ENCODE results near the gene SPTLC1.

Gene SPTLC1

GRCh38 chr9:92071634-92072033 is 43.6 kb downstream of the SPTLC1 start:
- TF ChIP-seq, protein P1, sequence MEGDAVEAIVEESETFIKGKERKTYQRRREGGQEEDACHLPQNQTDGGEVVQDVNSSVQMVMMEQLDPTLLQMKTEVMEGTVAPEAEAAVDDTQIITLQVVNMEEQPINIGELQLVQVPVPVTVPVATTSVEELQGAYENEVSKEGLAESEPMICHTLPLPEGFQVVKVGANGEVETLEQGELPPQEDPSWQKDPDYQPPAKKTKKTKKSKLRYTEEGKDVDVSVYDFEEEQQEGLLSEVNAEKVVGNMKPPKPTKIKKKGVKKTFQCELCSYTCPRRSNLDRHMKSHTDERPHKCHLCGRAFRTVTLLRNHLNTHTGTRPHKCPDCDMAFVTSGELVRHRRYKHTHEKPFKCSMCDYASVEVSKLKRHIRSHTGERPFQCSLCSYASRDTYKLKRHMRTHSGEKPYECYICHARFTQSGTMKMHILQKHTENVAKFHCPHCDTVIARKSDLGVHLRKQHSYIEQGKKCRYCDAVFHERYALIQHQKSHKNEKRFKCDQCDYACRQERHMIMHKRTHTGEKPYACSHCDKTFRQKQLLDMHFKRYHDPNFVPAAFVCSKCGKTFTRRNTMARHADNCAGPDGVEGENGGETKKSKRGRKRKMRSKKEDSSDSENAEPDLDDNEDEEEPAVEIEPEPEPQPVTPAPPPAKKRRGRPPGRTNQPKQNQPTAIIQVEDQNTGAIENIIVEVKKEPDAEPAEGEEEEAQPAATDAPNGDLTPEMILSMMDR (IDR thresholded peaks at IDR 0.05; ENCODE audit: insufficient read depth, low read length, poor library complexity, severe bottlenecking) = no peak
- no peak for DNase-seq (ENCODE audit: extremely low read depth, insufficient read length)
- Histone ChIP-seq H3K4me3 (replicated peaks; ENCODE audit: low read depth, low read length) (no peak overlapping the region), H3K27me3 (replicated peaks; ENCODE audit: control insufficient read depth, insufficient read depth, low read length) (no peaks in the 10 kb centered on the region), H3K36me3 (ENCODE audit: control insufficient read depth, insufficient read depth, low read length) (peaks cover 17% of the 10 kb centered on the region)

- no peak overlapping the region for H3K4me3 ChIP-seq (replicated peaks; ENCODE audit: low read depth, low read length)
- DNase-seq (ENCODE audit: extremely low read depth, insufficient read length) = no peak
- H3K27me3 ChIP-seq (replicated peaks; ENCODE audit: control insufficient read depth, insufficient read depth, low read length) = no peaks in the 10 kb centered on the region
- peaks cover 11% of the 10 kb centered on the region for H3K36me3 ChIP-seq (ENCODE audit: control insufficient read depth, insufficient read depth, low read length)
- TF ChIP-seq, protein P1 (IDR thresholded peaks at IDR 0.05; ENCODE audit: insufficient read depth, low read length, poor library complexity, severe bottlenecking) = no peak
Observed at GRCh38 chr9:92066168-92066567, 49.0 kb downstream of the SPTLC1 start.

- no peak for DNase-seq (ENCODE audit: extremely low read depth, insufficient read length)
- Histone ChIP-seq H3K36me3 (ENCODE audit: control insufficient read depth, insufficient read depth, low read length) (peaks cover 12% of the 10 kb centered on the region), H3K27me3 (replicated peaks; ENCODE audit: control insufficient read depth, insufficient read depth, low read length) (no peaks in the 10 kb centered on the region), H3K4me3 (replicated peaks; ENCODE audit: low read depth, low read length) (no peak overlapping the region)
- TF ChIP-seq, protein P1 (IDR thresholded peaks at IDR 0.05; ENCODE audit: insufficient read depth, low read length, poor library complexity, severe bottlenecking) = no peak
Observed at GRCh38 chr9:92064711-92065110, 50.5 kb downstream of the SPTLC1 start.

GRCh38 chr9:92061184-92061583 is 54.0 kb downstream of the SPTLC1 start:
- TF ChIP-seq, protein P1 (IDR thresholded peaks at IDR 0.05; ENCODE audit: insufficient read depth, low read length, poor library complexity, severe bottlenecking) = no peak
- DNase-seq (ENCODE audit: extremely low read depth, insufficient read length) = no peak
- Histone ChIP-seq H3K27me3 (replicated peaks; ENCODE audit: control insufficient read depth, insufficient read depth, low read length) (no peaks in the 10 kb centered on the region), H3K4me3 (replicated peaks; ENCODE audit: low read depth, low read length) (no peak overlapping the region), H3K36me3 (ENCODE audit: control insufficient read depth, insufficient read depth, low read length) (peaks cover 8% of the 10 kb centered on the region)

DNA sequence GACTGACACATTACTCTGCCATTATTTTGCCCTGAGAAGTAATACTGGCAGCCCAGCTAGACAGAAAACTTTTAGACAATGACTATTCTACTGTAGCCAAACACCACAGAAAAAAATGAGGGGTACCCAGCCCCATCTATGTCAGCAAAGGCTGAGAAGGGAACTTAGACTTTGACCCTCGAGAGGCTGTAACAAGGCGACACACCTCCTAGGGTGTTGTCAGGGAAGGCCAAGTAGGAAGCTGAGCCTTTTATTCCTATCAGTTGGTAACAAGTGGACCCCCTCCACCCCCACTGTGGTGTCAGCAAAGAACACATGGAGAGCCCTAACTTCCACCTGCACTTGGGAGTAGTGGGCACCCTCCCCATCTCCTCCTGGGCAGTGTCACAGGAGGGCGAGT is 55.6 kb downstream of the SPTLC1 start:
- peaks cover 9% of the 10 kb centered on the region for H3K36me3 ChIP-seq (ENCODE audit: control insufficient read depth, insufficient read depth, low read length)

More for the DNA sequence above, 55.6 kb downstream of the SPTLC1 start:
- H3K4me3 ChIP-seq (replicated peaks; ENCODE audit: low read depth, low read length) = no peak overlapping the region
- DNase-seq (ENCODE audit: extremely low read depth, insufficient read length) = no peak
- no peaks in the 10 kb centered on the region for H3K27me3 ChIP-seq (replicated peaks; ENCODE audit: control insufficient read depth, insufficient read depth, low read length)
- TF ChIP-seq, protein P1 (IDR thresholded peaks at IDR 0.05; ENCODE audit: insufficient read depth, low read length, poor library complexity, severe bottlenecking) = no peak

Measured in GM06990 (cell line).